Central memory CD8-positive, alpha-beta T cell (primary cell): ENCODE results near the gene SERTAD2.

Source experiments
- ATAC-seq: fragments of 150-1000 bp; cut with Tn5 transposase; replicated peaks from 2 replicates; pipeline ENCODE4 v1.10.0; 2022; ENCODE audit warnings: mild to moderate bottlenecking, moderate FRiP score, moderate number of reproducible peaks; ENCODE audit not compliant: poor library complexity, severe bottlenecking; ENCODE audit errors: extremely low read depth
- DNase-seq, 2 donors: peaks; one replicate each; pipeline ENCODE4 v3.0.0; 2021; ENCODE audit warnings: low spot score in 2 of 2
- H3K27ac Mint-ChIP-seq: one replicate; pipeline ENCODE4 v1.8.0; 2022; ENCODE audit warnings: low read depth, mild to moderate bottlenecking, moderate library complexity, mixed read lengths
- H3K27me3 Mint-ChIP-seq: one replicate; pipeline ENCODE4 v1.8.0; 2022; ENCODE audit warnings: mixed read lengths
- H3K36me3 Mint-ChIP-seq: one replicate; pipeline ENCODE4 v1.8.0; 2022; ENCODE audit warnings: mild to moderate bottlenecking, moderate library complexity, mixed read lengths; ENCODE audit not compliant: insufficient read depth
- H3K4me1 Mint-ChIP-seq: one replicate; pipeline ENCODE4 v1.8.0; 2022; ENCODE audit warnings: mixed read lengths
- H3K4me3 Mint-ChIP-seq: one replicate; pipeline ENCODE4 v1.8.0; 2022; ENCODE audit warnings: mild to moderate bottlenecking, moderate library complexity, mixed read lengths
- H3K9me3 Mint-ChIP-seq: one replicate; pipeline ENCODE4 v1.8.0; 2022; ENCODE audit warnings: mixed read lengths

SERTAD2 gene

GRCh38 chr2:64586883-64587481 is 66.7 kb downstream of the SERTAD2 start:
- Mint-ChIP-seq H3K27me3 (no peaks in the 10 kb centered on the region), H3K36me3 (peaks cover 29% of the 10 kb centered on the region), H3K4me1 (no peaks in the 10 kb centered on the region), H3K9me3 (no peaks in the 10 kb centered on the region), H3K27ac (no peak overlapping the region), H3K4me3 (no peak overlapping the region)
- ATAC-seq = no peak
- no peak for DNase-seq

GRCh38 chr2:64586054-64586453 is 67.7 kb downstream of the SERTAD2 start:
- H3K4me3 Mint-ChIP-seq = no peak overlapping the region
- peaks cover 26% of the 10 kb centered on the region for H3K36me3 Mint-ChIP-seq
- no peak overlapping the region for H3K27ac Mint-ChIP-seq
- no peaks in the 10 kb centered on the region for H3K27me3 Mint-ChIP-seq
- ATAC-seq = no peak
- no peaks in the 10 kb centered on the region for H3K9me3 Mint-ChIP-seq
- no peaks in the 10 kb centered on the region for H3K4me1 Mint-ChIP-seq
- no peak for DNase-seq

DNA sequence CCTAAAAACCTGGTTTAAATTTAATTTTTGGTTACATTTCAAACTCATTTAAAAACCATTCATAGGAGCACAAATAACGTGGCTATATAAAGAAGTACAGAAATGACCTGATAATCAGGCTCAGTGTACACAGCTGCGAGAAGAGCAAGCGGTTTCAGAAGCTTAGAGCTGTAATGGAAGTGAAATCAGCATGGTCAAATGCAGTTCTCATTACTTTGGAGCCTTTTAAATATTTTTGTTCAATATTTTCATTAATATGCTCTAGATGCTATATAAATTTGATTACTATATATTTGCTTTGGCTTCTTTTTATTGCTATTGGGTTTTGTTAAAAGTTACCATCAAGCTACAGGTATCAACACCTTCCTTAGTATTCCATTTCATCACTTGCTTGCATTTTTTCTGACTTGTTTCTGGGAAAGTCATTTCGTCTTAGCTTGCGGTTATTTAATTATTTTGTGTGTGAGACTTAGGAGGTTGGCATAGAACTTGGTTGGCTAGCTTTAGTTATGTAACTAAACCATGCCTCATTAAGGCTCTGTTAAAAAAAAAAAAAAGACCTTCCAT is 70.9 kb downstream of the SERTAD2 start:
- Mint-ChIP-seq H3K4me1 (no peaks in the 10 kb centered on the region), H3K27me3 (no peaks in the 10 kb centered on the region), H3K4me3 (no peak overlapping the region), H3K9me3 (no peaks in the 10 kb centered on the region), H3K36me3 (peaks cover 29% of the 10 kb centered on the region), H3K27ac (no peak overlapping the region)
- DNase-seq = no peak
- ATAC-seq = no peak

- Mint-ChIP-seq H3K27me3 (no peaks in the 10 kb centered on the region), H3K36me3 (peaks cover 35% of the 10 kb centered on the region), H3K4me3 (no peak overlapping the region), H3K27ac (no peak overlapping the region), H3K4me1 (no peaks in the 10 kb centered on the region), H3K9me3 (no peaks in the 10 kb centered on the region)
- DNase-seq = no peak
- ATAC-seq = no peak
These were observed 71.8 kb downstream of the SERTAD2 start for GRCh38 chr2:64581777-64582539.
